GM12878 (cell line): ENCODE measurements around the gene LETMD1. TPM values are rescaled to one million over a fixed set of nuclear protein-coding genes. Genes with fewer than 3 reads are reported as not detected.
A peak's percentile ranks its signal among the peaks of the same experiment; 100 is the strongest.

Experiments used
- CBFB ChIP-seq: IDR thresholded peaks from 2 replicates; pipeline ENCODE4 v1.6.1; 2016; ENCODE audit warnings: antibody characterized with exemption, low read depth
- CHD1 ChIP-seq: IDR thresholded peaks from 2 replicates; pipeline ENCODE4 v1.6.1; 2012; ENCODE audit warnings: low read depth, low read length, improper control_type of control experiment
- DPF2 ChIP-seq: fragments of 450-650 bp; IDR thresholded peaks from 2 replicates; pipeline ENCODE4 v1.6.1; 2017; ENCODE audit warnings: mild to moderate bottlenecking
- EP300 ChIP-seq, 2 experiments: fragments of 150-350 bp in 1 of 2; IDR thresholded peaks; 2 replicates each; pipeline ENCODE4 v1.6.1; 2011 to 2012; ENCODE audit warnings: low read depth in 2 of 2, low read length in 2 of 2, borderline replicate concordance in 1 of 2, improper control_type of control experiment in 1 of 2, inconsistent platforms in 1 of 2; ENCODE audit not compliant: control insufficient read depth in 1 of 2
- ESRRA ChIP-seq: IDR thresholded peaks from 2 replicates; pipeline ENCODE4 v1.6.1; 2012; ENCODE audit warnings: mild to moderate bottlenecking, low read length, improper control_type of control experiment
- FOS ChIP-seq: IDR thresholded peaks from 3 replicates; pipeline ENCODE4 v1.6.1; 2011; ENCODE audit warnings: borderline replicate concordance; ENCODE audit not compliant: insufficient read length; ENCODE audit errors: extremely low read depth
- HDAC6 ChIP-seq: fragments of 200-600 bp; sonication (generic); IDR thresholded peaks from one replicate; pipeline ENCODE4 v1.8.0; 2017; ENCODE audit warnings: antibody characterized with exemption; ENCODE audit not compliant: unreplicated experiment
- IKZF1 ChIP-seq: fragments of 450-650 bp; conservative IDR thresholded peaks from 2 replicates; pipeline ENCODE4 v1.6.1; 2017; ENCODE audit warnings: antibody characterized with exemption, mild to moderate bottlenecking
- IKZF2 ChIP-seq, 2 experiments: fragments of 450-650 bp; IDR thresholded peaks; 2 replicates each; pipeline ENCODE4 v1.6.1; 2017; ENCODE audit warnings: mild to moderate bottlenecking in 2 of 2, moderate library complexity in 2 of 2
- KDM1A ChIP-seq: fragments of 200-600 bp; sonication (generic); IDR thresholded peaks from 2 replicates; pipeline ENCODE4 v1.6.1; 2016; ENCODE audit warnings: borderline replicate concordance
- NR2F1 ChIP-seq: fragments of 450-650 bp; conservative IDR thresholded peaks from 2 replicates; pipeline ENCODE4 v1.6.1; 2017; ENCODE audit warnings: mild to moderate bottlenecking
- PML ChIP-seq: IDR thresholded peaks from 2 replicates; pipeline ENCODE4 v1.6.1; 2012; ENCODE audit warnings: low read length, inconsistent platforms
- POLR2A ChIP-seq: IDR thresholded peaks from 2 replicates; pipeline ENCODE4 v1.6.1; 2011; ENCODE audit warnings: low read depth, mild to moderate bottlenecking, low read length
- POU2F2 ChIP-seq: IDR thresholded peaks from 3 replicates; pipeline ENCODE4 v1.6.1; 2011; ENCODE audit warnings: low read depth, mild to moderate bottlenecking, low read length, borderline replicate concordance
- RAD21 ChIP-seq: IDR thresholded peaks from 2 replicates; pipeline ENCODE4 v1.6.1; 2011; ENCODE audit warnings: mild to moderate bottlenecking, low read depth, low read length, moderate library complexity; ENCODE audit not compliant: insufficient read depth
- RBBP5 ChIP-seq: fragments of 200-600 bp; sonication (generic); conservative IDR thresholded peaks from 2 replicates; pipeline ENCODE4 v1.6.1; 2016
- RFX5 ChIP-seq: IDR thresholded peaks from 2 replicates; pipeline ENCODE4 v1.6.1; 2011; ENCODE audit warnings: low read depth, low read length, improper control_type of control experiment
- SIX5 ChIP-seq: IDR thresholded peaks from 2 replicates; pipeline ENCODE4 v1.6.1; 2011; ENCODE audit warnings: mild to moderate bottlenecking, low read depth, low read length, moderate library complexity; ENCODE audit not compliant: severe bottlenecking
- SMAD1 ChIP-seq: fragments of 450-650 bp; IDR thresholded peaks from 2 replicates; pipeline ENCODE4 v1.6.1; 2018; ENCODE audit warnings: mild to moderate bottlenecking, low read depth; ENCODE audit not compliant: partially characterized antibody
- SUZ12 ChIP-seq: fragments of 200-600 bp; sonication (generic); IDR thresholded peaks from one replicate; pipeline ENCODE4 v1.6.1; 2018; ENCODE audit warnings: antibody characterized with exemption, mild to moderate bottlenecking; ENCODE audit not compliant: unreplicated experiment
- TCF3 ChIP-seq: IDR thresholded peaks from 2 replicates; pipeline ENCODE4 v1.6.1; 2012; ENCODE audit warnings: low read depth, mild to moderate bottlenecking, low read length, borderline replicate concordance; ENCODE audit not compliant: insufficient read depth
- ZBTB11 ChIP-seq: fragments of 450-650 bp; formaldehyde crosslinking; IDR thresholded peaks from 2 replicates; pipeline ENCODE4 v1.5.0; 2022; ENCODE audit warnings: mild to moderate bottlenecking, missing genetic modification characterization
- ZSCAN29 ChIP-seq: fragments of 450-650 bp; IDR thresholded peaks from 2 replicates; pipeline ENCODE4 v1.6.1; 2017; ENCODE audit warnings: mild to moderate bottlenecking, moderate library complexity
- polyA plus RNA-seq, 11 experiments: library from polyadenylated mRNA; depleted of rRNA in 4 of 11; unstranded in 6 of 11; stranded (reverse) in 5 of 11; fragments of >200 nt; fragmentation: Nextera tagmentation in 4 of 11; fragmentation: Illumina TruSeq in 1 of 11; extraction: Ambion mirVana in 4 of 11; extraction: Trizol in 1 of 11; gene quantifications; 1 replicate in 1 of 11; 2 replicates in 10 of 11; pipeline versions ENCODE4 v1.2.1 to v1.2.3, GENCODE V29; 2011 to 2016; ENCODE audit warnings: inconsistent platforms in 2 of 11, missing spikeins in 2 of 11, low read depth in 1 of 11
- total RNA-seq, 4 experiments: library from RNA; depleted of rRNA in 3 of 4; stranded (reverse); fragments of >200 nt in 3 of 4; fragmentation: Illumina TruSeq in 1 of 4; extraction: Trizol in 1 of 4; gene quantifications; 2 replicates each; pipeline versions ENCODE4 v1.2.1 to v1.2.3, GENCODE V29; 2013 to 2021
- TF ChIP-seq, protein P1 (sequence below): fragments of 450-650 bp; IDR thresholded peaks from 2 replicates; pipeline ENCODE4 v1.6.1; 2017; ENCODE audit warnings: mild to moderate bottlenecking
- TF ChIP-seq, protein P2 (sequence below): fragments of 450-650 bp; IDR thresholded peaks from 2 replicates; pipeline ENCODE4 v1.6.1; 2014; ENCODE audit warnings: mild to moderate bottlenecking

LETMD1 gene
- total and polyA plus RNA-seq, 10 of the 15 experiments (the other 5 are each of a cell fraction or from before 2014, with no cell fraction given): 30.3 to 116 (median 51.5) TPM

- TF ChIP-seq CBFB: peak; percentile 62; the same call in 1 of the 2 replicates
- no peak for TF ChIP-seq FOS
- peak; percentile 22 for TF ChIP-seq HDAC6
- peak; percentile 68 for TF ChIP-seq TCF3
- TF ChIP-seq POU2F2: peak; percentile 45; the same call in 2 of the 3 replicates
- peak; percentile 89 for TF ChIP-seq PML
- peak; percentile 3 for TF ChIP-seq SIX5
- no peak for TF ChIP-seq EP300 (IDR thresholded peaks at IDR 0.05; ENCODE audit: borderline replicate concordance in 1 of 2, control insufficient read depth in 1 of 2, low read depth in 2 of 2, low read length in 2 of 2)
- 0 out of 2 replicates have a peak, but pooled peaks have one; percentile 56 for TF ChIP-seq RFX5
- no peak for TF ChIP-seq DPF2
- TF ChIP-seq ZSCAN29: no peak
- TF ChIP-seq NR2F1: peak; percentile 77
- TF ChIP-seq, protein P1, sequence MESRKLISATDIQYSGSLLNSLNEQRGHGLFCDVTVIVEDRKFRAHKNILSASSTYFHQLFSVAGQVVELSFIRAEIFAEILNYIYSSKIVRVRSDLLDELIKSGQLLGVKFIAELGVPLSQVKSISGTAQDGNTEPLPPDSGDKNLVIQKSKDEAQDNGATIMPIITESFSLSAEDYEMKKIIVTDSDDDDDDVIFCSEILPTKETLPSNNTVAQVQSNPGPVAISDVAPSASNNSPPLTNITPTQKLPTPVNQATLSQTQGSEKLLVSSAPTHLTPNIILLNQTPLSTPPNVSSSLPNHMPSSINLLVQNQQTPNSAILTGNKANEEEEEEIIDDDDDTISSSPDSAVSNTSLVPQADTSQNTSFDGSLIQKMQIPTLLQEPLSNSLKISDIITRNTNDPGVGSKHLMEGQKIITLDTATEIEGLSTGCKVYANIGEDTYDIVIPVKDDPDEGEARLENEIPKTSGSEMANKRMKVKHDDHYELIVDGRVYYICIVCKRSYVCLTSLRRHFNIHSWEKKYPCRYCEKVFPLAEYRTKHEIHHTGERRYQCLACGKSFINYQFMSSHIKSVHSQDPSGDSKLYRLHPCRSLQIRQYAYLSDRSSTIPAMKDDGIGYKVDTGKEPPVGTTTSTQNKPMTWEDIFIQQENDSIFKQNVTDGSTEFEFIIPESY: 0 out of 2 replicates have a peak, but pooled peaks have one; percentile 16
- TF ChIP-seq IKZF1: peak; percentile 93
- TF ChIP-seq ESRRA: 0 out of 2 replicates have a peak, but pooled peaks have one; percentile 40
- TF ChIP-seq KDM1A: no peak
- no peak for TF ChIP-seq ZBTB11
- peak; percentile 66 to 74; a peak in 1 of 4 replicates for TF ChIP-seq IKZF2 (IDR thresholded peaks at IDR 0.05)
- TF ChIP-seq CHD1: no peak
- TF ChIP-seq, protein P2, sequence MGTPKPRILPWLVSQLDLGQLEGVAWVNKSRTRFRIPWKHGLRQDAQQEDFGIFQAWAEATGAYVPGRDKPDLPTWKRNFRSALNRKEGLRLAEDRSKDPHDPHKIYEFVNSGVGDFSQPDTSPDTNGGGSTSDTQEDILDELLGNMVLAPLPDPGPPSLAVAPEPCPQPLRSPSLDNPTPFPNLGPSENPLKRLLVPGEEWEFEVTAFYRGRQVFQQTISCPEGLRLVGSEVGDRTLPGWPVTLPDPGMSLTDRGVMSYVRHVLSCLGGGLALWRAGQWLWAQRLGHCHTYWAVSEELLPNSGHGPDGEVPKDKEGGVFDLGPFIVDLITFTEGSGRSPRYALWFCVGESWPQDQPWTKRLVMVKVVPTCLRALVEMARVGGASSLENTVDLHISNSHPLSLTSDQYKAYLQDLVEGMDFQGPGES: peak; percentile 14; the same call in 1 of the 2 replicates
- TF ChIP-seq SMAD1: no peak
- peak; percentile 82 for TF ChIP-seq RAD21
- no peak for TF ChIP-seq SUZ12
- no peak for TF ChIP-seq RBBP5
- peak; percentile 95 for TF ChIP-seq POLR2A
Measured at GRCh38 chr12:51047655-51048540, at the start of gene LETMD1 (continued).
